Liver (tissue), 9 donors: Measurements from ENCODE around the gene CYP2W1. TPM values are rescaled to one million over a fixed set of nuclear protein-coding genes. Genes with fewer than 3 reads are reported as not detected.

ENCODE experiments used
- DNase-seq: peaks from one replicate; pipeline ENCODE4 v3.0.0-alpha.2; 2017; ENCODE audit warnings: low spot score
- H3K27ac ChIP-seq, 2 donors: one replicate each; pipeline ENCODE4 v1.7.0; 2013; ENCODE audit warnings: inconsistent platforms in 2 of 2, low read length in 2 of 2, control low read depth in 1 of 2, low read depth in 1 of 2, mild to moderate bottlenecking in 1 of 2
- H3K27me3 ChIP-seq, 4 donors: one replicate each; pipeline versions ENCODE4 v1.6.1 to v1.7.0; 2013; ENCODE audit warnings: low read length in 3 of 4, inconsistent platforms in 1 of 4, mild to moderate bottlenecking in 1 of 4, moderate library complexity in 1 of 4; ENCODE audit not compliant: control insufficient read depth in 4 of 4, insufficient read depth in 4 of 4
- H3K36me3 ChIP-seq, 4 donors: one replicate each; pipeline versions ENCODE4 v1.6.1 to v1.7.0; 2013; ENCODE audit warnings: low read length in 3 of 4, mild to moderate bottlenecking in 3 of 4, low read depth in 1 of 4, moderate library complexity in 1 of 4; ENCODE audit not compliant: control insufficient read depth in 4 of 4, insufficient read depth in 3 of 4
- H3K4me1 ChIP-seq, 4 donors: one replicate each; pipeline versions ENCODE4 v1.6.1 to v1.7.0; 2013; ENCODE audit warnings: low read length in 3 of 4, mild to moderate bottlenecking in 3 of 4, moderate library complexity in 1 of 4; ENCODE audit not compliant: control insufficient read depth in 4 of 4, insufficient read depth in 4 of 4
- H3K4me3 ChIP-seq, 3 donors: one replicate each; pipeline versions ENCODE4 v1.6.1 to v1.7.0; 2013; ENCODE audit warnings: low read length in 3 of 3, control low read depth in 1 of 3, low read depth in 1 of 3, mild to moderate bottlenecking in 1 of 3
- H3K9ac ChIP-seq, 2 donors: one replicate each; pipeline ENCODE4 v1.7.0; 2013; ENCODE audit warnings: low read length in 2 of 2, mild to moderate bottlenecking in 2 of 2, moderate library complexity in 2 of 2, control low read depth in 1 of 2, low read depth in 1 of 2
- H3K9me3 ChIP-seq, 4 donors: one replicate each; pipeline versions ENCODE4 v1.6.1 to v1.7.0; 2013; ENCODE audit warnings: low read length in 3 of 4; ENCODE audit not compliant: control insufficient read depth in 4 of 4
- ATF3 ChIP-seq: IDR thresholded peaks from 2 replicates; pipeline ENCODE4 v1.6.1; 2016; ENCODE audit warnings: antibody characterized with exemption
- EGR1 ChIP-seq, 2 donors: IDR thresholded peaks; 2 replicates each; pipeline ENCODE4 v1.6.1; 2016 to 2018; ENCODE audit warnings: antibody characterized with exemption in 2 of 2, low read depth in 2 of 2
- FOXA1 ChIP-seq: IDR thresholded peaks from 2 replicates; pipeline ENCODE4 v1.6.1; 2016; ENCODE audit warnings: antibody characterized with exemption
- FOXA2 ChIP-seq: IDR thresholded peaks from 2 replicates; pipeline ENCODE4 v1.6.1; 2016; ENCODE audit warnings: antibody characterized with exemption
- GABPA ChIP-seq, 2 donors: IDR thresholded peaks in 1 of 2; conservative IDR thresholded peaks in 1 of 2; 2 replicates each; pipeline ENCODE4 v1.6.1; 2016; ENCODE audit warnings: antibody characterized with exemption in 2 of 2, mild to moderate bottlenecking in 1 of 2, moderate library complexity in 1 of 2
- HNF4A ChIP-seq, 2 donors: conservative IDR thresholded peaks; 2 replicates each; pipeline ENCODE4 v1.6.1; 2016; ENCODE audit warnings: antibody characterized with exemption in 2 of 2, mild to moderate bottlenecking in 2 of 2
- HNF4G ChIP-seq: IDR thresholded peaks from 2 replicates; pipeline ENCODE4 v1.6.1; 2016; ENCODE audit warnings: antibody characterized with exemption
- JUND ChIP-seq, 2 donors: IDR thresholded peaks; 2 replicates each; pipeline ENCODE4 v1.6.1; 2016; ENCODE audit warnings: antibody characterized with exemption in 2 of 2
- NR2F2 ChIP-seq: IDR thresholded peaks from 2 replicates; pipeline ENCODE4 v1.6.1; 2016; ENCODE audit warnings: antibody characterized with exemption
- RAD21 ChIP-seq, 2 donors: IDR thresholded peaks; 2 replicates each; pipeline ENCODE4 v1.6.1; 2016; ENCODE audit warnings: antibody characterized with exemption in 2 of 2, mild to moderate bottlenecking in 2 of 2
- RXRA ChIP-seq, 2 donors: IDR thresholded peaks; 2 replicates each; pipeline ENCODE4 v1.6.1; 2017 to 2018; ENCODE audit warnings: antibody characterized with exemption in 2 of 2, mild to moderate bottlenecking in 1 of 2
- SP1 ChIP-seq: IDR thresholded peaks from 2 replicates; pipeline ENCODE4 v1.6.1; 2018; ENCODE audit warnings: antibody characterized with exemption, mild to moderate bottlenecking
- TAF1 ChIP-seq: conservative IDR thresholded peaks from 2 replicates; pipeline ENCODE4 v1.6.1; 2016; ENCODE audit warnings: antibody characterized with exemption, mild to moderate bottlenecking
- YY1 ChIP-seq: IDR thresholded peaks from 2 replicates; pipeline ENCODE4 v1.6.1; 2016; ENCODE audit warnings: antibody characterized with exemption, mild to moderate bottlenecking
- ZBTB33 ChIP-seq: IDR thresholded peaks from 2 replicates; pipeline ENCODE4 v1.6.1; 2016; ENCODE audit warnings: antibody characterized with exemption
- WGBS: extraction: QIAGEN DNeasy Blood & Tissue Kit; methylation state at CpG from one replicate; pipeline ENCODE4 v1.1.7; 2013; 5-methylcytosine and 5-hydroxymethylcytosine counted together
- polyA plus RNA-seq, 2 donors: library from polyadenylated mRNA; stranded (reverse) in 1 of 2; unstranded in 1 of 2; fragments of 200-250 nt in 1 of 2; fragments of >200 nt in 1 of 2; fragmentation: Nextera tagmentation in 1 of 2; extraction: Ambion mirVana in 1 of 2; gene quantifications; one replicate each; pipeline versions ENCODE4 v1.2.1 to v1.2.3, GENCODE V29; 2013 to 2015
- total RNA-seq, 2 donors: library from RNA; depleted of rRNA; stranded (reverse); fragments of >200 nt; gene quantifications; one replicate each; pipeline ENCODE4 v1.2.3, GENCODE V29; 2014
- TF ChIP-seq, protein P1 (sequence below): fragments of 150-350 bp; IDR thresholded peaks from 2 replicates; pipeline ENCODE4 v1.5.1; 2017; ENCODE audit warnings: improper control_type of control experiment, low read depth, low read length; ENCODE audit not compliant: missing input control
- donor health status: healthy.
- donor health status: healthy.
- donor health status: healthy.
- donor health status: healthy.
- donor health status: healthy.

CYP2W1 gene
- total and polyA plus RNA-seq, 4 donors, result 0.28 TPM; not detected in 3

DNA sequence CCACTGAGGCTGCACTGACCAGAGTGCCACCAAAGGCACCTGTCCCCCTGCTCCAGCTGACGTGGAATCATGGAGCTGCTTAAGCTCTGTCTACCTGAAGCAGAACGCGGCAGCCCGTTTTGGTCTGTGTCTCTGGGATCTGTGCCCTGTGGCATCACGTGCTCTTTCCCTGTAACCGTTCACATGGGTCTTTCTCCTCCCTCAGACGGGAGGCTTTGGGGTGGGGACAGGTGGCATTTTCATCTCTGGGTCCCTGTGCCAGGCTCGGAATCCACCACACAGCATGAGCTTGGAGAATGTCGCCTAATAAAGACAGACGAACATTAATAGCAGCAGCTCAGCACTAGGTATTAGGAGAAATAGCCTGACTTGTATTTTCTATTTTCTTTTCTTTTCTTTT, 26.9 kb upstream of the CYP2W1 start:
- no peak for DNase-seq
- H3K4me1 ChIP-seq, result peaks cover 0 to 8% (median 3%) of the 10 kb centered on the region in 4 donors
- H3K27me3 ChIP-seq, result peaks cover 0 to 4% (median 1%) of the 10 kb centered on the region in 4 donors

DNA sequence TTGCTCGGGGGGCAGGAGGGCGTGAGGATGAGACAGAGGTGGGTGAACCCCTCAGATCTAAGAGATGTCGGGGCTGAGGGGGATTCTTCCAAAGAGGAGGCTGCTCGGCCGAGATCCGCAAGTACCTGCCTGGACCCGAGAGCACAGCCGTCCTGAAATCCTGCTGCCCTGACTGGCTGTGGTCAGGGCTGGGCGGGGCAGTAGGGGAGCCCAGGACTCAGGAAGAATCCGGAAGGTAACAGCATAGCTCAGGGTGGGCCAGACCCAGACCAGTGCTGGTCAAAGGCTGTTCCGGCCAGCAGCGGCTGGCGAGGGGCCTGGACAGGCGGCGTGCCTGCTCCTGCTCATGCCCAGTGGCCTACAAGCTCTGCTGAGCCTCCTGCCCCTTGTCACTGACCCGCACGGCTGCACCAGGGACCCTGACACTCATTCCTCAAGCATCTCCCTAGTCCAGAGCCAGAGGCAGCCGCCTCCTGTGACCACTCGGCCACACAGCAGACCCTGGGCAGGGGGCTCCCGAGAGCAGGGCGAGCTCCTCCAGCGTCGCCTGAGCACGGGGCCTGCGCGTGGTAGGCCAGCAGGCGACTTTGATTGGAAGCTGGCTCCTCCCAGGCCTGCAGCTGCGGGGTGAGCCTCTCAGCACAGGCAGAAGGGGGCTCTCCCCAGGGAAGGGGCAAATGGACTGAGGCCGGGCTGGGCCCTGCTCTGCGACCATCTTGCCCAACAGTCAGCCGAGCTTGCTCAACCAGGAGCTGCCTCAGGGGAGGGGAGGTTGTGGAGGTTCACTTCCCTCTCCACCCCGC, 25.4 kb upstream of the CYP2W1 start:
- DNase-seq, result no peak
- TF ChIP-seq SP1 (no peak), EGR1 (IDR thresholded peaks at IDR 0.05; ENCODE audit: low read depth in 2 of 2) (no peak), RXRA (IDR thresholded peaks at IDR 0.05) (no peak)
- Histone ChIP-seq H3K36me3 (no peaks in the 10 kb centered on the region), H3K9me3 (no peaks in the 10 kb centered on the region), H3K27ac (no peak overlapping the region), H3K4me3 (no peak overlapping the region), H3K9ac (no peak overlapping the region), H3K27me3 (peaks cover 0 to 4% (median 1%) of the 10 kb centered on the region in 4 donors), H3K4me1 (peaks cover 0 to 8% (median 3%) of the 10 kb centered on the region in 4 donors)
- 78% methylated on average over 32 of the region's 32 CpGs for WGBS

More for the DNA sequence above, 26.9 kb upstream of the CYP2W1 start:
- Histone ChIP-seq H3K27ac (no peak overlapping the region), H3K9ac (no peak overlapping the region), H3K36me3 (no peaks in the 10 kb centered on the region), H3K9me3 (no peaks in the 10 kb centered on the region), H3K4me3 (no peak overlapping the region)
- WGBS, result 89% methylated on average over 10 of the region's 10 CpGs
- TF ChIP-seq RAD21 (IDR thresholded peaks at IDR 0.05) (no peak), YY1 (no peak), SP1 (no peak), HNF4G (no peak), ATF3 (no peak), TAF1 (no peak), NR2F2 (no peak), FOXA2 (no peak), FOXA1 (no peak), HNF4A (conservative IDR thresholded peaks at IDR 0.05) (no peak)
- TF ChIP-seq, protein P1, sequence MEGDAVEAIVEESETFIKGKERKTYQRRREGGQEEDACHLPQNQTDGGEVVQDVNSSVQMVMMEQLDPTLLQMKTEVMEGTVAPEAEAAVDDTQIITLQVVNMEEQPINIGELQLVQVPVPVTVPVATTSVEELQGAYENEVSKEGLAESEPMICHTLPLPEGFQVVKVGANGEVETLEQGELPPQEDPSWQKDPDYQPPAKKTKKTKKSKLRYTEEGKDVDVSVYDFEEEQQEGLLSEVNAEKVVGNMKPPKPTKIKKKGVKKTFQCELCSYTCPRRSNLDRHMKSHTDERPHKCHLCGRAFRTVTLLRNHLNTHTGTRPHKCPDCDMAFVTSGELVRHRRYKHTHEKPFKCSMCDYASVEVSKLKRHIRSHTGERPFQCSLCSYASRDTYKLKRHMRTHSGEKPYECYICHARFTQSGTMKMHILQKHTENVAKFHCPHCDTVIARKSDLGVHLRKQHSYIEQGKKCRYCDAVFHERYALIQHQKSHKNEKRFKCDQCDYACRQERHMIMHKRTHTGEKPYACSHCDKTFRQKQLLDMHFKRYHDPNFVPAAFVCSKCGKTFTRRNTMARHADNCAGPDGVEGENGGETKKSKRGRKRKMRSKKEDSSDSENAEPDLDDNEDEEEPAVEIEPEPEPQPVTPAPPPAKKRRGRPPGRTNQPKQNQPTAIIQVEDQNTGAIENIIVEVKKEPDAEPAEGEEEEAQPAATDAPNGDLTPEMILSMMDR, result no peak

DNA sequence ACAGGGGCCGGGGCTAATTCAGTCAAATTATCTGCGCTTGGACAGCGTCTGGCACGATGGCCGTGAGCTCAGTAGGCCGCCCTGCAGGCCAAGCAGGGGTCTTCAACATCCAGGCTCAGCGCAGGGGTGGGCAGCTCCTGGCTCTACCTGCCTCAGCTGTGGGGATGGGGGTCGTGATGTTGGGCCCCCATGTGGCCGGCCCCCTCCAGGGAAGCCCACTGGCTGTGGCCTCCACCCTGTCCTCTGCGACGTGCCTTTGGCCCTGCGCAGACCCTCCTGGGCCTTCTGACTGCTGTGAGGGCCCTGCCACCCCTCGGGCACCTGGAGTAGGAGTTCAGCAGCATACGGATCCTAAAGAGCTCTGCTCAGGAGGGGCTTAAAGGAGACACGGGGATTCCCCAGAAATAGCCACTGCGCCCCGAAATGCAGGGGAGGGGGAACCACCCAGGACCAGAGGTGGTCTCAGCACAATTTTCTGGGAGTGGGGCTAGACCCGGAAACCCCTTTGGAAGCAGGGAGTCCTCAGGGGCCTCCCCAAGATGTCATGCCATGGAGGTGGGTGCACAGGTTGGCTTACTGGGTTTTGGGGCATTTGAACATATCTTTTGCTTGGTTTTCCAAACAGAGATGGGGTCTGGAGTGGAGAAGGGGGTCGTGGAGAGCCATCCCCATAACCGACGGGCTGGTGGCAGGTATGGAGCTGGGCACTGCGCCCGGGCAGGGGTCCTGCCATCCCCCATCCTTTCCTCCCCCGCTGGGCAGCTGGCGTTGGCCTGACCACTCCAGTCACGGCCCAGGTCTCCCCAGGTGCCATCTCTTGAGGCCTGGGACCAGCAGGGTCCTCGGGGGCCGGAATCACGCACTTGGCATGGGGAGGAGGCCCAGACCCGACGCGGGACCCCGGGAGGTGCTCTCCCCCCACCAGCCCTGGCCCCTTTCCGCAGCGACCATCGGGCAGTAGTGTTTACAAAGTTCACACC, 24.5 kb upstream of the CYP2W1 start:
- Histone ChIP-seq H3K27ac (no peak overlapping the region), H3K4me3 (no peak overlapping the region), H3K27me3 (peaks cover 0 to 4% (median 1%) of the 10 kb centered on the region in 4 donors), H3K36me3 (no peaks in the 10 kb centered on the region), H3K9ac (no peak overlapping the region), H3K4me1 (peaks cover 0 to 7% (median 2%) of the 10 kb centered on the region in 4 donors), H3K9me3 (no peaks in the 10 kb centered on the region)
- TF ChIP-seq ZBTB33 (no peak), EGR1 (IDR thresholded peaks at IDR 0.05; ENCODE audit: low read depth in 2 of 2) (no peak), JUND (IDR thresholded peaks at IDR 0.05) (no peak), FOXA2 (no peak), GABPA (IDR thresholded peaks at IDR 0.05 in 1 of 2, conservative IDR thresholded peaks at IDR 0.05 in 1 of 2) (no peak), SP1 (no peak)
- no peak for DNase-seq
- 82% methylated on average over 36 of the region's 36 CpGs for WGBS
